ENCODE data around the gene ZNF277.

DNA sequence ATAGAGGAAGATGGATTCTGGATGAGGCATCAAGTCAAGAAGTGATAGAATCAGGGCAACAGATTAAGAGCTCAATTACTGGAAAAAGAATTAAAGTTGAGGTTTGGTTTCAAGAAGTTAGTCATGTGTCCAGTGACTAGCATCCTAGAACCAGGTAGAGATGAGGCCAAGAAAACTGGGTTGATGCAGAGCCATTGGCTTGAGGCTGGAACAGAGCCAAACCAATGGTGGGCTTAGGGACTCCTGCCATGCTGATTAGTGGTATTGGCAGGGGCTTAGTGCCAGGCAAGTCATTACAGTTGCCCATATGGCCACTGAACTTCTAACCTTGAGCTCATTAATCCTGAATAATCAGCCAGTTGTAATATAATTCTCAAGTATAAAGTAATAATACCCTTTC is 18.5 kb downstream of the ZNF277 start:
- TF ChIP-seq, protein P1, sequence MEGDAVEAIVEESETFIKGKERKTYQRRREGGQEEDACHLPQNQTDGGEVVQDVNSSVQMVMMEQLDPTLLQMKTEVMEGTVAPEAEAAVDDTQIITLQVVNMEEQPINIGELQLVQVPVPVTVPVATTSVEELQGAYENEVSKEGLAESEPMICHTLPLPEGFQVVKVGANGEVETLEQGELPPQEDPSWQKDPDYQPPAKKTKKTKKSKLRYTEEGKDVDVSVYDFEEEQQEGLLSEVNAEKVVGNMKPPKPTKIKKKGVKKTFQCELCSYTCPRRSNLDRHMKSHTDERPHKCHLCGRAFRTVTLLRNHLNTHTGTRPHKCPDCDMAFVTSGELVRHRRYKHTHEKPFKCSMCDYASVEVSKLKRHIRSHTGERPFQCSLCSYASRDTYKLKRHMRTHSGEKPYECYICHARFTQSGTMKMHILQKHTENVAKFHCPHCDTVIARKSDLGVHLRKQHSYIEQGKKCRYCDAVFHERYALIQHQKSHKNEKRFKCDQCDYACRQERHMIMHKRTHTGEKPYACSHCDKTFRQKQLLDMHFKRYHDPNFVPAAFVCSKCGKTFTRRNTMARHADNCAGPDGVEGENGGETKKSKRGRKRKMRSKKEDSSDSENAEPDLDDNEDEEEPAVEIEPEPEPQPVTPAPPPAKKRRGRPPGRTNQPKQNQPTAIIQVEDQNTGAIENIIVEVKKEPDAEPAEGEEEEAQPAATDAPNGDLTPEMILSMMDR (optimal IDR thresholded peaks at IDR 0.05 in 1 of 3, IDR thresholded peaks at IDR 0.05 in 1 of 3, conservative IDR thresholded peaks at IDR 0.05 in 1 of 3; ENCODE audit: extremely low read depth in 1 of 3, insufficient read depth in 2 of 3, low read length in 3 of 3): no peak
- no peak for TF ChIP-seq EZH2 (IDR thresholded peaks at IDR 0.05; ENCODE audit: low read length)
